ENCODE data around the gene NAP1L3. TPM values are rescaled to one million over a fixed set of nuclear protein-coding genes. Genes with fewer than 3 reads are reported as not detected.

Gene NAP1L3, protein sequence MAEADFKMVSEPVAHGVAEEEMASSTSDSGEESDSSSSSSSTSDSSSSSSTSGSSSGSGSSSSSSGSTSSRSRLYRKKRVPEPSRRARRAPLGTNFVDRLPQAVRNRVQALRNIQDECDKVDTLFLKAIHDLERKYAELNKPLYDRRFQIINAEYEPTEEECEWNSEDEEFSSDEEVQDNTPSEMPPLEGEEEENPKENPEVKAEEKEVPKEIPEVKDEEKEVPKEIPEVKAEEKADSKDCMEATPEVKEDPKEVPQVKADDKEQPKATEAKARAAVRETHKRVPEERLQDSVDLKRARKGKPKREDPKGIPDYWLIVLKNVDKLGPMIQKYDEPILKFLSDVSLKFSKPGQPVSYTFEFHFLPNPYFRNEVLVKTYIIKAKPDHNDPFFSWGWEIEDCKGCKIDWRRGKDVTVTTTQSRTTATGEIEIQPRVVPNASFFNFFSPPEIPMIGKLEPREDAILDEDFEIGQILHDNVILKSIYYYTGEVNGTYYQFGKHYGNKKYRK
- total RNA-seq (2014; rRNA removed; shearing (Covaris generic)) = 1.2 and 1.5 TPM in 2 replicates

DNA sequence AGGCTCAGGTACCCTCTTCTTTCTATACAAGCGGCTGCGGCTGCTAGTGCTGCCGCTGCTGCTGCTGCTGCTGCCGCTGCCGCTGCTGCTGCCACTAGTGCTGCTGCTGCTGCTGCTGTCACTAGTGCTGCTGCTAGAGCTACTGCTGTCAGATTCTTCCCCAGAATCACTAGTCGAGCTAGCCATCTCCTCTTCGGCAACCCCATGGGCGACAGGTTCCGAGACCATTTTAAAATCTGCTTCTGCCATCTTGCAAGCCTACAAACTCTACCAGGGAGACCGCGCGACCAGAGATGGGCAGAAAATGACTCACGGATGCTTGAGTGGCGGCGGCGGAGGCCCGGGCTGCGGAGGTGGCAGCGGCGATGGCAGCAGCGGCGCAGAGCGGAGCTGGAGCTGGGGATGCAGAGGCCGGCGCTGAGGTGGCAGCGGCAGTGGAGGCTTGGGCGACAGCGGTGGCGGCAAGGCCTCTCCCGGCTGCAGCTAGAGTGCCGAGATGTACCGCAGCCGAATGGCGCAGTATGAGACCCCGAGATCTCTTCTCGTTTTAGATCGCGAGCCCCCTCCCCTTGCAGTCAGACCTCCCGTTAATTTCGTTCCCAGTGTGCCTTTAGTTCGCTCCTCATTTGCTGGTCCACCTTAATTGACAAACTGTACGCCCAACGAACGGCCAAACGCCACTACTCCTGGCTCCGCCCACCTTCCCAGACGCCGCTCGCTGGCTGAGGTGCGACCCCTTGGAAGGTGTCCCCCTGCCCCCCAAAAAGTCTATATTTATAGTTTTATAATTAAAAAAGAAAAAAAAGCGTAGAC, at the start of gene NAP1L3:
Gene NAP1L3 (minus strand): TSS at position 523 of the 813 bp plus-strand sequence. CDS start 274 bp downstream, at position 249.
- DNase-seq (ENCODE audit: low spot score) = peak; percentile 28

DNA sequence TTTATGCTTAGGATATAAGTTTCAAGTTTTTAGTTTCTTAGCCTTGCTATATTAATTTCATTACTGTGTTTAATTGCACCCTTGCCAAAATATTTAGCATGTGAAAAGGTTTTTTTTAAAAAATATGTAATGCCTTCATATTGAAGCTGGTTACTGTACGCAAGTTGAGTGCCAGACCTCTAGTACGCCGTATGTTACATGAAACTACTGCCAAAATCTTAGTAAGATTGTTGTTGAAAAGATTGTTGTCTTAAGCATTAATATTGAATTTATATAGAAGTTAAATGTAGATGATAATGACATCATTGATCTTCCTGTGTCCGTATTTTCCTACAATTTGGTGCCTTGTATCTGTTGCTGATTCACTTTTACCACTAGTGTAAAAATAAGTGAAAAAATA, 37.7 kb upstream of the NAP1L3 start:
- DNase-seq (ENCODE audit: low spot score) = no peak

DNA sequence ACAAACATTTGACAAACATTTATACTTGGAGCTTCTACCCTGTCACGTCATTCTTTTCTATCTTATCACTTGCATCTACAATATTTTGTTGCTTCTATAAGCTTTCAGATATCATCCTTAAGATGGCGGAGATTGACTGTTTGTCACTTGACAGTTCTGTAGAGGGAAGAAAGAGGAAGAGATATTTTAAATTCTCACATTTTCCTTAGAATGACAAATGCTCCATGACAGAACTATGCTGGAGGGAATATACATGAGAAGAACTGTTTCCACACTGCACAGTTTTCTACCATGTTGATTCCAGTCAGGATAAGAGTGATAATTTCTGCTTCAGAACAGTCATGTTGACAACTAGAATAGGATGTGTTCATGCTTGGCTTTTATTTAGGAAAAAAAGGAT, 30.3 kb upstream of the NAP1L3 start:
- DNase-seq (ENCODE audit: low spot score) = no peak

DNA sequence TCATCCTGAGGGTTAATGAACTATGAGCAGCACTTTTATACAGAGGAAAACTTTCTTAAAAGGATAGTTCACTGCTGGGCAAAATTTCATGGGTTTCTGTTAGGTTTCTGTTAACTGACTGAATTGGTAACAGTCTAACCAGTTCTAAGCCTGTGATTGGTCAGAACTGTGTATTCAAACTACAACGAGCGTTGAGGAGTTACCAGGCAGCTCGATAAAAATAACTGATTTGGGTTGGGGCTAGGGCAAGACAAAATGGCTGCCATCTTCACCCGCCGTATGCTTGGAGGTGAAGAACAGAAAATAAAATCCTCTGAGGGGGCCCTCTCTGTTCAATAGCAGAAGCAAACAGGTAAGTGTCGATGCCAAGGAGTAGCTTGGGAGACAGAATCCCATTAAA, 22.6 kb upstream of the NAP1L3 start:
- DNase-seq (ENCODE audit: low spot score) = peak; percentile 48

DNA sequence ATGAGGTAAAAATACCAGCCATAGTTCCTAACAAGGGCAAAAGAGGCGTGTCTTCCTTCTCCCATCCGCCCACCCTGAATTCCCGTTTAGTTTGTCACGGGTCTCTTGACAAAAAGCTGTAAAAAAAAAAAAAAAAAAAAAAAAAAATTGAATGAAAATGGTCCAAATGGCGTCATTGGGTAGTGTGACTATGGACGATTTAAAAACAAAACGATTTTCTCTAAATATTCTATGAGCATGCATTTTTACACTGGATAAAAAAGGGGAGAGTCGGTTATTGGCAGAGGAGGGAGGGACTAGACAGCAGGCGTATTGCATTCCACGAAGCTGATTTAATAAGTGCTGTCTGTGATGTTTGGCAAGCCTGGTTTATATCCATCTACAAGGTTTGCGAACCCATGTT, 492 bp upstream of the NAP1L3 start, which contains the start of gene FAM133A:
Gene FAM133A (plus strand): TSS at position 338 of the 403 bp plus-strand sequence. CDS start 35,214 bp downstream, outside the sequence.
- DNase-seq (ENCODE audit: low spot score) = no peak

DNA sequence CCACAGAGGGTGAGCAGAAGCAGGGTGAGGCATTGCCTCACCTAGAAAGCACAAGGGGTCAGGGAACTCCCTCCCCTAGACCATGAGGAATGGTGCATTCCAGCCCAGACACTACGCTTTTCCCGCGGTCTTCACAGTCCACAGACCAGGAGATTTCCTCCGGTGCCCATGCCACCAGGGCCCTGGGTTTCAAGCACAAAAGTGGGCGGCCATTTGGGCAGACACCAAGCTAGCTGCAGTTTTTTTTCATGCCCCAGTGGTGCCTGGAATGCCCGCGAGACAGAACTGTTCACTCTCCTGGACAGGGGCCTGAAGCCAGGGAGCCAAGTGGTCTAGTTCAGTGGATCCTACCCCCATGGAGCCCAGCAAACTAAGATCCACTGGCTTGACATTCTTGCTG, 12.8 kb downstream of the NAP1L3 start:
- no peak for DNase-seq (ENCODE audit: low spot score)

DNA sequence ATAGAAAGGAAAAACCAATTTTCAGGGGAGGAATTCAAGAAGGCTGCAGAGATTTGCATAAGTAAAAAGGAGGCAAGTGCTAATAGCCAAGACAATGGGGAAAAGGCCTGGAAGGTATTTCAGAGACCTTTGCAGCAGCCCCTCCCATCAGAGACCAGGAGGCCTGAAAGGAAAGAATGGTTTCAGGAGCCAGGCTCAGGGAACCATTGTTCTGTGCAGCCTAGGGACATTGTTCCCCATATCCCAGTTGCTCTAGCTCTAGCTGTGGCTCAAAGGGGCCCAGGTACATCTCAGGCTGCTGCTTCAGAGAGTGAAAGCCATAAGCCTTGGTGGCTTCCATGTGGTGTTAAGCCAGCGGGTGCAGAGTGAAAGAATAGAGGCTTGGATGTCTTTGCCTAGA, 24.0 kb downstream of the NAP1L3 start:
- DNase-seq (ENCODE audit: low spot score) = no peak

DNA sequence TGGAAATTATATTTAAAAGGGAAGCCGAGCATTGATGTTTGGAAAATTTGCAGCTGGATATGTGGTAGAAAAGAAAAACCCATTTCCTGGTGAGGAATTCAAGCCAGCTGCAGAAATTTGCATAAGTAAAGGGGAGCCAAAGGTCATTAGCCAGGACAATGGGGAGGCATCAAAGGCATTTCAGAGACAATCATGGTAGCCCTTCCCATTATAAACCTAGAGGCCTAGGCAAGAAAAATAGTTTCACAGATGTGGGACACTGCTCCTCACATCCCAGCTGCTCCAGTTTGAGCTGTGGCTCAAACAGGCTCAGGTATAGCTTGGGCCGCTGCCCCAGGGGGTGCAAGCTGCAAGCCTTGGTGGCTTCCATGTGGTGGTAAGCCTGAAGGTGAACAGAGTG, 35.8 kb downstream of the NAP1L3 start:
- DNase-seq (ENCODE audit: low spot score) = no peak

Other genes starting within 250 kb of the NAP1L3 start
- 15.5 and 20.3 TPM in 2 replicates for gene FAM133A, start 628 bp upstream of the NAP1L3 start, total RNA-seq (2014; rRNA removed; shearing (Covaris generic))

All from A172 (cell line).